IMR-90 (cell line): Measurements from ENCODE around the gene TMUB1. TPM values are rescaled to one million over a fixed set of nuclear protein-coding genes. Genes with fewer than 3 reads are reported as not detected.

Source experiments
- ATAC-seq: fragments of 200-7000 bp; cut with Tn5 transposase; 2 replicates; pipeline ENCODE4 v1.9.1; 2020; ENCODE audit warnings: low read depth, mild to moderate bottlenecking, moderate library complexity
- BruUV-seq: library from RNA; stranded (reverse); fragments of 400-500 nt; replicated peaks from 2 replicates; lab custom pipeline; 2021; lab: Mats Ljungman, UMichigan
- CTCF ChIA-PET: fragments of 300-600 bp; formaldehyde crosslinking; extraction: SDS; loops from one replicate; lab custom pipeline; 2021; ENCODE audit warnings: antibody characterized with exemption; lab: Yijun Ruan, JAX
- POLR2A ChIA-PET: fragments of 300-600 bp; sonication (Branson Sonifier 250); formaldehyde crosslinking; loops from one replicate; lab custom pipeline; 2022; ENCODE audit warnings: antibody characterized with exemption; ENCODE audit not compliant: unreplicated experiment; lab: Charles Lee
- DNase-seq: peaks from one replicate; pipeline ENCODE4 v3.0.0; 2013
- H2AFZ ChIP-seq: replicated peaks from 2 replicates; pipeline ENCODE3; 2013; ENCODE audit warnings: low read length, mild to moderate bottlenecking; ENCODE audit not compliant: poor library complexity
- H2AK5ac ChIP-seq: 2 replicates; pipeline ENCODE4 v1.6.1; 2013; ENCODE audit warnings: low read depth, low read length, inconsistent platforms
- H2AK9ac ChIP-seq: replicated peaks from 2 replicates; pipeline ENCODE3; 2013; ENCODE audit warnings: mild to moderate bottlenecking, low read depth, low read length, moderate library complexity; ENCODE audit not compliant: poor library complexity
- H2BK120ac ChIP-seq: 2 replicates; pipeline ENCODE4 v1.6.1; 2013; ENCODE audit warnings: low read depth, low read length, inconsistent platforms
- H2BK15ac ChIP-seq: 3 replicates; pipeline ENCODE4 v1.6.1; 2013; ENCODE audit warnings: low read depth, low read length, inconsistent platforms
- H2BK20ac ChIP-seq: 2 replicates; pipeline ENCODE4 v1.6.1; 2013; ENCODE audit warnings: low read depth, mild to moderate bottlenecking, inconsistent platforms, low read length, moderate library complexity
- H2BK5ac ChIP-seq: 2 replicates; pipeline ENCODE4 v1.6.1; 2013; ENCODE audit warnings: mild to moderate bottlenecking, low read depth, low read length, inconsistent platforms; ENCODE audit not compliant: poor library complexity, severe bottlenecking
- H3K14ac ChIP-seq: replicated peaks from 2 replicates; pipeline ENCODE4 v1.6.1; 2013; ENCODE audit warnings: low read depth, low read length, inconsistent platforms
- H3K18ac ChIP-seq: 2 replicates; pipeline ENCODE4 v1.6.1; 2013; ENCODE audit warnings: low read depth, low read length, control low read depth
- H3K23ac ChIP-seq: 2 replicates; pipeline ENCODE4 v1.6.1; 2013; ENCODE audit warnings: low read depth, low read length, inconsistent platforms
- H3K27ac ChIP-seq: 2 replicates; pipeline ENCODE4 v1.5.1; 2013; ENCODE audit warnings: mild to moderate bottlenecking, control low read depth, low read length; ENCODE audit not compliant: insufficient read depth
- H3K27me3 ChIP-seq: 2 replicates; pipeline ENCODE4 v1.6.1; 2013; ENCODE audit warnings: low read length; ENCODE audit not compliant: control insufficient read depth, insufficient read depth
- H3K36me3 ChIP-seq: 2 replicates; pipeline ENCODE4 v1.6.1; 2013; ENCODE audit warnings: low read length, mixed read lengths; ENCODE audit not compliant: control insufficient read depth, insufficient read depth
- H3K4ac ChIP-seq: 2 replicates; pipeline ENCODE4 v1.6.1; 2013; ENCODE audit warnings: low read depth, low read length, inconsistent platforms
- H3K4me1 ChIP-seq: 2 replicates; pipeline ENCODE4 v1.6.1; 2013; ENCODE audit warnings: low read length, mixed read lengths; ENCODE audit not compliant: control insufficient read depth, insufficient read depth
- H3K4me2 ChIP-seq: 2 replicates; pipeline ENCODE4 v1.6.1; 2013; ENCODE audit warnings: low read depth, mild to moderate bottlenecking, control low read depth, low read length, moderate library complexity
- H3K4me3 ChIP-seq: 2 replicates; pipeline ENCODE4 v1.5.1; 2013; ENCODE audit warnings: low read depth, mild to moderate bottlenecking, control low read depth, low read length, moderate library complexity; ENCODE audit not compliant: insufficient read depth
- H3K56ac ChIP-seq: 2 replicates; pipeline ENCODE4 v1.6.1; 2013; ENCODE audit warnings: low read length, inconsistent platforms; ENCODE audit not compliant: insufficient read depth; ENCODE audit errors: extremely low read depth
- H3K79me1 ChIP-seq, 2 experiments: 2 replicates each; pipeline ENCODE4 v1.6.1; 2013; ENCODE audit warnings: low read length in 2 of 2, inconsistent platforms in 1 of 2, low read depth in 1 of 2
- H3K9ac ChIP-seq: 2 replicates; pipeline ENCODE4 v1.6.1; 2013; ENCODE audit warnings: low read depth, low read length, control low read depth
- H3K9me1 ChIP-seq: 2 replicates; pipeline ENCODE4 v1.6.1; 2013; ENCODE audit warnings: low read length, inconsistent platforms; ENCODE audit not compliant: insufficient read depth
- H3K9me3 ChIP-seq: 2 replicates; pipeline ENCODE4 v1.6.1; 2013; ENCODE audit warnings: low read length; ENCODE audit not compliant: control insufficient read depth, insufficient read depth
- H4K20me1 ChIP-seq: 2 replicates; pipeline ENCODE4 v1.6.1; 2013; ENCODE audit warnings: low read length, inconsistent platforms; ENCODE audit not compliant: insufficient read depth
- H4K5ac ChIP-seq: 2 replicates; pipeline ENCODE4 v1.6.1; 2013; ENCODE audit warnings: mild to moderate bottlenecking, low read depth, low read length, control low read depth
- H4K8ac ChIP-seq, 2 experiments: 2 replicates each; pipeline ENCODE4 v1.6.1; 2013; ENCODE audit warnings: low read depth in 2 of 2, low read length in 2 of 2, control low read depth in 1 of 2, inconsistent platforms in 1 of 2
- H4K91ac ChIP-seq: 2 replicates; pipeline ENCODE4 v1.6.1; 2013; ENCODE audit warnings: low read depth, low read length, inconsistent platforms; ENCODE audit not compliant: insufficient read depth
- CEBPB ChIP-seq: IDR thresholded peaks from 2 replicates; pipeline ENCODE4 v1.6.1; 2012; ENCODE audit warnings: low read depth, low read length, improper control_type of control experiment
- RAD21 ChIP-seq: IDR thresholded peaks from 2 replicates; pipeline ENCODE4 v1.6.1; 2012; ENCODE audit warnings: low read length, improper control_type of control experiment
- WGBS, 2 experiments: methylation state at CpG; one replicate each; pipeline versions ENCODE4 v1.1.5 to v1.1.7; 2013; ENCODE audit warnings: missing lambda C conversion rate in 2 of 2; ENCODE audit not compliant: insufficient read length in 1 of 2; ENCODE audit errors: extremely low coverage in 2 of 2; 5-methylcytosine and 5-hydroxymethylcytosine counted together
- dilution Hi-C: fragments of 300-500 bp; cut with HindIII; formaldehyde crosslinking; loops from one replicate; pipeline ENCODE4 v1.14.3; 2018; ENCODE audit warnings: low sequenced_read_pairs; ENCODE audit not compliant: unreplicated experiment
- in situ Hi-C: fragments of 300-500 bp; cut with MboI; formaldehyde crosslinking; loops from 3 replicates; pipeline ENCODE4 v1.14.3; 2019; ENCODE audit warnings: low sequenced_read_pairs, inconsistent platforms, mixed read lengths
- intact Hi-C: fragments of 100-400 bp; cut with micrococcal nuclease; formaldehyde crosslinking; loops from 2 replicates; pipeline ENCODE4 v1.10.0; 2022
- polyA plus RNA-seq, 3 experiments: library from polyadenylated mRNA; depleted of rRNA; stranded (reverse); fragments of >200 nt; gene quantifications; 2 replicates each; pipeline ENCODE4 v1.2.3, GENCODE V29; 2012; ENCODE audit warnings: low replicate concordance in 1 of 3
- total RNA-seq: library from RNA; depleted of rRNA; stranded (reverse); fragments of >200 nt; gene quantifications from 2 replicates; pipeline ENCODE4 v1.2.3, GENCODE V29; 2012

Gene TMUB1
- total and polyA plus RNA-seq, 2 of the 4 experiments (the other 2 are of a cell fraction), result 6.8 to 29.8 TPM

DNA sequence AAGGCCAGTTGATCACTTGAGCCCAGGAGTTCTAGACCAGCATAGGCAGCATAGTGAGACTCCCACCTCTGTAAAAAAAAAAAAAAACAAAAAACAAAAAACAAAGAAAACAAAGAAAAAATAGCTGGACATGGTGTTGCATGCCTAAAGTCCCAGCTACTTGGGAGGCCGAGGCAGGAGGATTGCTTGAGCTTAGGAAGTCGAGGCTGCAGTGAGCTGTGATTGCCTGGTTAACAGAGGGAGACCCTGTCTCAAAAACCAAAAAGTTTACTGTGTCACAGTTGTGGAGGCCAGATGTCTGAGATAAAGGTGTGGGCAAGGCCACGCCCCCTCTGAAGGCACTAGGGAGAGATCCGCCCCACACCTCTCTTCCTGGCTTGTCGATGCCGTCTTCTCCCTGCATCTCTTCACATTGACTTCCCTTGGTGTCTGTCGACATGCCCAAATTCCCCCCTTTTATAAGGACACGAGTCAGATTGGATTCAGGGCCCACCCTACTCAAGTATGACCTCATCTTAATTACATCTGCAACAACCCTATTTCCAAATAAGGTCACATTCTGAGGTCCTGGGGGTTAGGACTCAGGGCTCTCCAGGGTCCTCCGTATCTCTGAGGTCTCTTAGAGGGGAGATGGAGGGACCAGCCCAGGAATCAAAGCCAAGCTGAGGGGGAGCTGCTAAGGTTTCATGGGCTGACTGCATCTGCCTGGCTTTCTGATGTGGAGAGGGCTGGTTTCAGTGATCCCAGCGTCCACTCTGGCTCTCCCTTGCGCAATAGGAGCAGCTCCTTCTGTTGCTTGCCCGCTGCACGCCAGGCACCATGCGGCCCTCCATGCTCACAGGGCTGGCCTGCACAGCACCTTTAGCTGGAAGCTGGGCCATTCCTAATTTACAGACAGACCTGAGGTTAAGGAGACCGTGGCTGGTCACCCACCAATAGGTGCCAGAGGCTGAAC is 26.1 kb upstream of the TMUB1 start:
- TF ChIP-seq CEBPB, result peak; percentile 98
- no peak for TF ChIP-seq RAD21
- ChIA-PET CTCF (interaction anchor here (0.6 to 1.7 kb wide), 4 partner anchors 9 to 95 kb away, joined by 3 to 5 read pairs (median 3); no protein-coding TSS in a partner anchor), POLR2A (interaction anchor here (0.6 kb wide), 1 partner anchor 51 kb away, joined by 6 read pairs; no protein-coding TSS in a partner anchor)
- Histone ChIP-seq H2BK15ac (no peak overlapping the region), H2AK9ac (peak overlapping the region; percentile 80), H3K9me1 (peaks cover 23% of the 10 kb centered on the region), H3K79me1 (peaks cover 27 to 86% of the 10 kb centered on the region in 2 experiments), H3K27ac (peak overlapping the region; percentile 53), H3K9ac (no peak overlapping the region), H3K9me3 (no peaks in the 10 kb centered on the region), H3K4me3 (no peak overlapping the region), H2AFZ (no peak overlapping the region), H3K27me3 (no peaks in the 10 kb centered on the region), H3K14ac (peak overlapping the region; percentile 53; the same call in 1 of the 2 replicates), H2AK5ac (peak overlapping the region; percentile 84), H2BK20ac (0 out of 2 replicates have a peak overlapping the region, but pooled peaks have one; percentile 43), H3K4me2 (no peak overlapping the region), H2BK5ac (no peak overlapping the region), H4K20me1 (peaks cover 83% of the 10 kb centered on the region), H2BK120ac (peak overlapping the region; percentile 61), H3K18ac (no peak overlapping the region), H3K56ac (no peak overlapping the region), H3K36me3 (peaks cover 5% of the 10 kb centered on the region), H4K8ac (peak overlapping the region; percentile 29 to 69), H4K5ac (no peak overlapping the region; the same call in 1 of the 2 replicates), H3K4me1 (peaks cover 26% of the 10 kb centered on the region), H3K4ac (peak overlapping the region; percentile 86), H3K23ac (peak overlapping the region; percentile 80; the same call in 1 of the 2 replicates), H4K91ac (peak overlapping the region; percentile 38; the same call in 1 of the 2 replicates)
- in situ Hi-C loops, result loop anchor here (5.0 to 25.0 kb wide), 3 partner anchors 87 to 322 kb away; partner anchors contain the start of gene ATG9B
- BruUV-seq, result no TSS peak
- dilution Hi-C loops, result no loop called here
- 68% methylated on average over 10 of the region's 15 CpGs; no CpG with 5 or more reads in 1 of the 2 experiments for WGBS, 2 experiments
- intact Hi-C loops, result loop anchor here (2.0 to 5.0 kb wide), 4 partner anchors 97 to 331 kb away; no protein-coding TSS in a partner anchor
- no peak for DNase-seq
- no peak for ATAC-seq
